Measurements from ENCODE around the gene ELMO1. TPM values are rescaled to one million over a fixed set of nuclear protein-coding genes. Genes with fewer than 3 reads are reported as not detected.

The ELMO1 gene
- total RNA-seq, 2 experiments from 2014 or later = 72.8 to 75.3 TPM

GRCh38 chr7:37405603-37406122 is 43.0 kb downstream of the ELMO1 start:
- DNase-seq (no peak), ATAC-seq (no peak)
- Mint-ChIP-seq H3K4me3 (no peak overlapping the region), H3K27ac (peak overlapping the region; percentile 55), H3K27me3 (no peaks in the 10 kb centered on the region), H3K4me1 (ENCODE audit: low read depth) (peaks cover 45% of the 10 kb centered on the region), H3K36me3 (ENCODE audit: low read depth) (peaks cover 18% of the 10 kb centered on the region), H3K9me3 (peaks cover 17% of the 10 kb centered on the region)
- CTCF ChIA-PET = interaction anchor here (0.7 kb wide), 1 partner anchor 51 kb away, joined by 3 read pairs; no protein-coding TSS in a partner anchor
- POLR2A ChIA-PET = interaction anchor here (1.8 kb wide), 1 partner anchor 12 kb away, joined by 5 read pairs; no protein-coding TSS in a partner anchor
- intact Hi-C loops (cut with micrococcal nuclease) = no loop called here
- TF ChIP-seq CTCF (IDR thresholded peaks at IDR 0.05) = no peak

GRCh38 chr7:37405128-37405527 is 43.5 kb downstream of the ELMO1 start:
- ChIA-PET CTCF (interaction anchor here (0.7 kb wide), 1 partner anchor 50 kb away, joined by 3 read pairs; no protein-coding TSS in a partner anchor), POLR2A (interaction anchor here (1.8 kb wide), 1 partner anchor 13 kb away, joined by 5 read pairs; no protein-coding TSS in a partner anchor)
- intact Hi-C loops (cut with micrococcal nuclease) = no loop called here
- no peak overlapping the region for H3K27ac Mint-ChIP-seq
- peaks cover 20% of the 10 kb centered on the region for H3K36me3 Mint-ChIP-seq (ENCODE audit: low read depth)
- TF ChIP-seq CTCF (IDR thresholded peaks at IDR 0.05) = no peak
- no peaks in the 10 kb centered on the region for H3K27me3 Mint-ChIP-seq
- no peak overlapping the region for H3K4me3 Mint-ChIP-seq
- ATAC-seq (no peak), DNase-seq (no peak)
- H3K9me3 Mint-ChIP-seq = peaks cover 17% of the 10 kb centered on the region
- H3K4me1 Mint-ChIP-seq (ENCODE audit: low read depth) = peaks cover 39% of the 10 kb centered on the region

- no peak overlapping the region for H3K27ac Mint-ChIP-seq
- no peak overlapping the region for H3K4me3 Mint-ChIP-seq
- ChIA-PET POLR2A (interaction anchor here (0.6 to 1.6 kb wide), 4 partner anchors 11 to 173 kb away, joined by 3 to 5 read pairs (median 3); no protein-coding TSS in a partner anchor), CTCF (interaction anchor here (0.8 to 1.2 kb wide), 2 partner anchors 15 to 57 kb away, joined by 3 read pairs; no protein-coding TSS in a partner anchor)
- intact Hi-C loops (cut with micrococcal nuclease) = no loop called here
- peaks cover 17% of the 10 kb centered on the region for H3K9me3 Mint-ChIP-seq
- H3K4me1 Mint-ChIP-seq (ENCODE audit: low read depth) = peaks cover 21% of the 10 kb centered on the region
- no peak for ATAC-seq
- peaks cover 20% of the 10 kb centered on the region for H3K36me3 Mint-ChIP-seq (ENCODE audit: low read depth)
- TF ChIP-seq CTCF (IDR thresholded peaks at IDR 0.05) = no peak
- DNase-seq = no peak
- no peaks in the 10 kb centered on the region for H3K27me3 Mint-ChIP-seq
Measured at GRCh38 chr7:37399876-37400421, 48.7 kb downstream of the ELMO1 start.

GRCh38 chr7:37398403-37398802 is 50.3 kb downstream of the ELMO1 start:
- ChIA-PET POLR2A (no interaction called here), CTCF (no interaction called here)
- no peak overlapping the region for H3K27ac Mint-ChIP-seq
- no peak overlapping the region for H3K4me3 Mint-ChIP-seq
- peaks cover 17% of the 10 kb centered on the region for H3K9me3 Mint-ChIP-seq
- peaks cover 20% of the 10 kb centered on the region for H3K36me3 Mint-ChIP-seq (ENCODE audit: low read depth)
- no peak for TF ChIP-seq CTCF (IDR thresholded peaks at IDR 0.05)
- DNase-seq (no peak), ATAC-seq (no peak)
- no peaks in the 10 kb centered on the region for H3K27me3 Mint-ChIP-seq
- H3K4me1 Mint-ChIP-seq (ENCODE audit: low read depth) = peaks cover 32% of the 10 kb centered on the region
- intact Hi-C loops (cut with micrococcal nuclease) = no loop called here

GRCh38 chr7:37395618-37396259 is 52.9 kb downstream of the ELMO1 start:
- Mint-ChIP-seq H3K36me3 (ENCODE audit: low read depth) (peaks cover 2% of the 10 kb centered on the region), H3K27ac (peak overlapping the region; percentile 14), H3K4me3 (no peak overlapping the region), H3K9me3 (no peaks in the 10 kb centered on the region), H3K27me3 (no peaks in the 10 kb centered on the region), H3K4me1 (ENCODE audit: low read depth) (peaks cover 37% of the 10 kb centered on the region)
- CTCF ChIA-PET = interaction anchor here (0.6 kb wide), 1 partner anchor 33 kb away, joined by 3 read pairs; no protein-coding TSS in a partner anchor
- peak; percentile 91 for ATAC-seq
- POLR2A ChIA-PET = interaction anchor here (0.8 to 1.0 kb wide), 2 partner anchors 9 to 25 kb away, joined by 3 read pairs; no protein-coding TSS in a partner anchor
- TF ChIP-seq CTCF (IDR thresholded peaks at IDR 0.05) = no peak
- no peak for DNase-seq
- intact Hi-C loops (cut with micrococcal nuclease) = no loop called here
